ENCODE measurements around the gene CYP19A1.

Gene CYP19A1

GRCh38 chr15:51356983-51357382 lies 18.6 kb upstream of the CYP19A1 start:
- DNase-seq = no peak

- no peak for DNase-seq
Measured at GRCh38 chr15:51356147-51356546, 17.8 kb upstream of the CYP19A1 start.

- no peak for DNase-seq
Measured at GRCh38 chr15:51355096-51355495, 16.7 kb upstream of the CYP19A1 start.

GRCh38 chr15:51353976-51354375 lies 15.6 kb upstream of the CYP19A1 start:
- DNase-seq = no peak

GRCh38 chr15:51350723-51351122 lies 12.3 kb upstream of the CYP19A1 start:
- DNase-seq = no peak

GRCh38 chr15:51349156-51349844 lies 10.9 kb upstream of the CYP19A1 start:
- DNase-seq = no peak

- no peak for DNase-seq
Measured at GRCh38 chr15:51348688-51349087, 10.3 kb upstream of the CYP19A1 start.

- no peak for DNase-seq
Measured at GRCh38 chr15:51346136-51346535, 7.7 kb upstream of the CYP19A1 start.

GRCh38 chr15:51343466-51343865 lies 5.1 kb upstream of the CYP19A1 start:
- DNase-seq = no peak

- no peak for DNase-seq
Measured at GRCh38 chr15:51342227-51342999, 4.0 kb upstream of the CYP19A1 start.

- DNase-seq = peak; percentile 67
Measured at GRCh38 chr15:51341366-51342226, 3.2 kb upstream of the CYP19A1 start, which contains the start of gene GLDN. GLDN (plus strand) TSS chr15:51341655; CDS start chr15:51341685, 30 bp downstream.

GRCh38 chr15:51335538-51336410 lies 2.6 kb downstream of the CYP19A1 start:
- peak; percentile 51 for DNase-seq

GRCh38 chr15:51335087-51335486 lies 3.3 kb downstream of the CYP19A1 start:
- DNase-seq = no peak

GRCh38 chr15:51334011-51334451 lies 4.4 kb downstream of the CYP19A1 start:
- peak; percentile 37 for DNase-seq

GRCh38 chr15:51333571-51333970 lies 4.8 kb downstream of the CYP19A1 start:
- no peak for DNase-seq

GRCh38 chr15:51332206-51333147 lies 5.9 kb downstream of the CYP19A1 start:
- no peak for DNase-seq

- DNase-seq = peak; percentile 69
Measured at GRCh38 chr15:51331141-51331540, 7.3 kb downstream of the CYP19A1 start.

- DNase-seq = no peak
Measured at GRCh38 chr15:51328926-51329325, 9.5 kb downstream of the CYP19A1 start.

GRCh38 chr15:51327081-51327480 lies 11.3 kb downstream of the CYP19A1 start:
- DNase-seq = no peak

- no peak for DNase-seq
Measured at GRCh38 chr15:51325167-51325566, 13.2 kb downstream of the CYP19A1 start.

GRCh38 chr15:51323749-51324148 lies 14.6 kb downstream of the CYP19A1 start:
- no peak for DNase-seq

Measured in islet precursor cell (in vitro differentiated cells).